ENCODE measurements around the gene PPP1CA. TPM values are rescaled to one million over a fixed set of nuclear protein-coding genes. Genes with fewer than 3 reads are reported as not detected.

Gene PPP1CA
- total and polyA plus RNA-seq, 4 donors, result 62.4 to 92.9 (median 75.9) TPM

DNA sequence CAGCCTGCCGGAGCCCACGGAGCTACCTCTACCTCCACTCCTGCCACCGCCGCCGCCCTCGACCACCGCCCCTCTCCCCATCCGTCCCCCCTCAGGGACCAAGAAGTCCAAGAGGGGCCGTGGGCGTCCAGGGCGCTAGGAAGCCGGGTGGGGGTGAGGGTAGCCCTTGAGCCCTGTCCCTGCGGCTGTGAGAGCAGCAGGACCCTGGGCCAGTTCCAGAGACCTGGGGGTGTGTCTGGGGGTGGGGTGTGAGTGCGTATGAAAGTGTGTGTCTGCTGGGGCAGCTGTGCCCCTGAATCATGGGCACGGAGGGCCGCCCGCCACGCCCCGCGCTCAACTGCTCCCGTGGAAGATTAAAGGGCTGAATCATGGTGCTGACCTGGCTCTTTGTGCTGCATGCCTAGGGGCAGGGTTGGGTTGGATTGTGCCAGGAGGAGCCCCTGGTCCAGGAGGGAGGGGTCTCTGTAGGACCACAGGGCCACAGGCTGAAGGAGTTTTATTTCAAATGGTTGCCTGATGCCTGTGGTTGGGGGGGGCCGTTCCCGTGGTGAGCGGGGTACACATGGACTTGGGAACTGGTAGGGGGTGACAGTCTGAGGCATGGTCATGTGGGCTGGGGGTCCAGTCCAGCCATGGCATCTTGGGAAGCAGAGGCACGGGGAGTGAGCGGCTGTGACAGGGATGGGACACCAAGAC lies 33.5 kb upstream of the PPP1CA start:
- Histone ChIP-seq H3K4me1 (ENCODE audit: control insufficient read depth in 4 of 4, insufficient read depth in 4 of 4, low read length in 3 of 4) (peaks cover 0 to 5% (median 2%) of the 10 kb centered on the region in 4 donors), H3K36me3 (ENCODE audit: control insufficient read depth in 4 of 4, insufficient read depth in 3 of 4, low read depth in 1 of 4, low read length in 3 of 4) (peaks cover 3 to 47% (median 8%) of the 10 kb centered on the region in 4 donors), H3K9ac (ENCODE audit: low read depth in 1 of 2, low read length in 2 of 2) (no peak overlapping the region), H3K9me3 (ENCODE audit: control insufficient read depth in 4 of 4, low read length in 3 of 4) (no peaks in the 10 kb centered on the region), H3K27me3 (ENCODE audit: control insufficient read depth in 4 of 4, insufficient read depth in 4 of 4, low read length in 3 of 4) (no peaks in the 10 kb centered on the region), H3K27ac (ENCODE audit: low read depth in 1 of 2, low read length in 2 of 2) (no peak overlapping the region), H3K4me3 (ENCODE audit: low read depth in 1 of 3, low read length in 3 of 3) (no peak overlapping the region)
- WGBS, result 85% methylated on average over 26 of the region's 26 CpGs
- TF ChIP-seq HNF4G (IDR thresholded peaks at IDR 0.05) (no peak), EGR1 (IDR thresholded peaks at IDR 0.05; ENCODE audit: low read depth in 2 of 2) (no peak), SP1 (IDR thresholded peaks at IDR 0.05) (no peak), NR2F2 (IDR thresholded peaks at IDR 0.05) (no peak)
- TF ChIP-seq, protein P1, sequence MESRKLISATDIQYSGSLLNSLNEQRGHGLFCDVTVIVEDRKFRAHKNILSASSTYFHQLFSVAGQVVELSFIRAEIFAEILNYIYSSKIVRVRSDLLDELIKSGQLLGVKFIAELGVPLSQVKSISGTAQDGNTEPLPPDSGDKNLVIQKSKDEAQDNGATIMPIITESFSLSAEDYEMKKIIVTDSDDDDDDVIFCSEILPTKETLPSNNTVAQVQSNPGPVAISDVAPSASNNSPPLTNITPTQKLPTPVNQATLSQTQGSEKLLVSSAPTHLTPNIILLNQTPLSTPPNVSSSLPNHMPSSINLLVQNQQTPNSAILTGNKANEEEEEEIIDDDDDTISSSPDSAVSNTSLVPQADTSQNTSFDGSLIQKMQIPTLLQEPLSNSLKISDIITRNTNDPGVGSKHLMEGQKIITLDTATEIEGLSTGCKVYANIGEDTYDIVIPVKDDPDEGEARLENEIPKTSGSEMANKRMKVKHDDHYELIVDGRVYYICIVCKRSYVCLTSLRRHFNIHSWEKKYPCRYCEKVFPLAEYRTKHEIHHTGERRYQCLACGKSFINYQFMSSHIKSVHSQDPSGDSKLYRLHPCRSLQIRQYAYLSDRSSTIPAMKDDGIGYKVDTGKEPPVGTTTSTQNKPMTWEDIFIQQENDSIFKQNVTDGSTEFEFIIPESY (IDR thresholded peaks at IDR 0.05), result no peak
- TF ChIP-seq, protein P2, sequence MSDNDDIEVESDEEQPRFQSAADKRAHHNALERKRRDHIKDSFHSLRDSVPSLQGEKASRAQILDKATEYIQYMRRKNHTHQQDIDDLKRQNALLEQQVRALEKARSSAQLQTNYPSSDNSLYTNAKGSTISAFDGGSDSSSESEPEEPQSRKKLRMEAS (IDR thresholded peaks at IDR 0.05), result no peak
- TF ChIP-seq, protein P3, sequence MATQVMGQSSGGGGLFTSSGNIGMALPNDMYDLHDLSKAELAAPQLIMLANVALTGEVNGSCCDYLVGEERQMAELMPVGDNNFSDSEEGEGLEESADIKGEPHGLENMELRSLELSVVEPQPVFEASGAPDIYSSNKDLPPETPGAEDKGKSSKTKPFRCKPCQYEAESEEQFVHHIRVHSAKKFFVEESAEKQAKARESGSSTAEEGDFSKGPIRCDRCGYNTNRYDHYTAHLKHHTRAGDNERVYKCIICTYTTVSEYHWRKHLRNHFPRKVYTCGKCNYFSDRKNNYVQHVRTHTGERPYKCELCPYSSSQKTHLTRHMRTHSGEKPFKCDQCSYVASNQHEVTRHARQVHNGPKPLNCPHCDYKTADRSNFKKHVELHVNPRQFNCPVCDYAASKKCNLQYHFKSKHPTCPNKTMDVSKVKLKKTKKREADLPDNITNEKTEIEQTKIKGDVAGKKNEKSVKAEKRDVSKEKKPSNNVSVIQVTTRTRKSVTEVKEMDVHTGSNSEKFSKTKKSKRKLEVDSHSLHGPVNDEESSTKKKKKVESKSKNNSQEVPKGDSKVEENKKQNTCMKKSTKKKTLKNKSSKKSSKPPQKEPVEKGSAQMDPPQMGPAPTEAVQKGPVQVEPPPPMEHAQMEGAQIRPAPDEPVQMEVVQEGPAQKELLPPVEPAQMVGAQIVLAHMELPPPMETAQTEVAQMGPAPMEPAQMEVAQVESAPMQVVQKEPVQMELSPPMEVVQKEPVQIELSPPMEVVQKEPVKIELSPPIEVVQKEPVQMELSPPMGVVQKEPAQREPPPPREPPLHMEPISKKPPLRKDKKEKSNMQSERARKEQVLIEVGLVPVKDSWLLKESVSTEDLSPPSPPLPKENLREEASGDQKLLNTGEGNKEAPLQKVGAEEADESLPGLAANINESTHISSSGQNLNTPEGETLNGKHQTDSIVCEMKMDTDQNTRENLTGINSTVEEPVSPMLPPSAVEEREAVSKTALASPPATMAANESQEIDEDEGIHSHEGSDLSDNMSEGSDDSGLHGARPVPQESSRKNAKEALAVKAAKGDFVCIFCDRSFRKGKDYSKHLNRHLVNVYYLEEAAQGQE (IDR thresholded peaks at IDR 0.05), result no peak
- no peak for DNase-seq (ENCODE audit: low spot score)

DNA sequence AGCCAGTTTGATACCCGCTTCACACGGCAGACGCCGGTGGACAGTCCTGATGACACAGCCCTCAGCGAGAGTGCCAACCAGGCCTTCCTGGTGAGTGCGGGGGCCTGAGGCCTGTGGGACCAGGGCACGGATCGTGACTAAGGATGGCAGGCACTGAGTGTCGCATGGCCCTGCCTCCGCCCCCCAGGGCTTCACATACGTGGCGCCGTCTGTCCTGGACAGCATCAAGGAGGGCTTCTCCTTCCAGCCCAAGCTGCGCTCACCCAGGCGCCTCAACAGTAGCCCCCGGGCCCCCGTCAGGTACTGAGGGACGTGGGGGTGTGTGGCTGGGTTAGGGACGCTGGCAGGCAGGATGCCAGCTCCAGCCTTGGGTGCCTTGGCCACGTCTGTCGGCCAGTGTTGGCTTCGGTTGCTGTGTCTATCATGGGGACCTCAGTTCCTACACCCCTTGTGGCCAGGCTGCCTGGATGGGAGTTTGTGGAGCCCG lies 32.8 kb upstream of the PPP1CA start:
- DNase-seq (ENCODE audit: low spot score), result no peak
- TF ChIP-seq NR2F2 (IDR thresholded peaks at IDR 0.05), result no peak
- no peak for TF ChIP-seq HNF4A (conservative IDR thresholded peaks at IDR 0.05)
- TF ChIP-seq HNF4G (IDR thresholded peaks at IDR 0.05), result no peak
- TF ChIP-seq RXRA (IDR thresholded peaks at IDR 0.05), result no peak
- TF ChIP-seq RAD21 (IDR thresholded peaks at IDR 0.05), result no peak
- TF ChIP-seq, protein P1 (IDR thresholded peaks at IDR 0.05), result no peak
- TF ChIP-seq TAF1 (conservative IDR thresholded peaks at IDR 0.05), result no peak
- TF ChIP-seq YY1 (IDR thresholded peaks at IDR 0.05), result no peak
- TF ChIP-seq, protein P2 (IDR thresholded peaks at IDR 0.05), result no peak
- TF ChIP-seq, protein P3 (IDR thresholded peaks at IDR 0.05), result no peak
- H3K36me3 ChIP-seq (ENCODE audit: control insufficient read depth in 4 of 4, insufficient read depth in 3 of 4, low read depth in 1 of 4, low read length in 3 of 4), result peaks cover 3 to 47% (median 8%) of the 10 kb centered on the region in 4 donors
- no peak overlapping the region for H3K9ac ChIP-seq (ENCODE audit: low read depth in 1 of 2, low read length in 2 of 2)
- H3K27ac ChIP-seq (ENCODE audit: low read depth in 1 of 2, low read length in 2 of 2), result no peak overlapping the region
- no peaks in the 10 kb centered on the region for H3K27me3 ChIP-seq (ENCODE audit: control insufficient read depth in 4 of 4, insufficient read depth in 4 of 4, low read length in 3 of 4)
- no peak overlapping the region for H3K4me3 ChIP-seq (ENCODE audit: low read depth in 1 of 3, low read length in 3 of 3)
- H3K9me3 ChIP-seq (ENCODE audit: control insufficient read depth in 4 of 4, low read length in 3 of 4), result no peaks in the 10 kb centered on the region
- WGBS, result 84% methylated on average over 23 of the region's 23 CpGs
- H3K4me1 ChIP-seq (ENCODE audit: control insufficient read depth in 4 of 4, insufficient read depth in 4 of 4, low read length in 3 of 4), result peaks cover under 1 to 5% (median 3%) of the 10 kb centered on the region in 4 donors

All from liver (tissue), 9 donors.